ENCODE data around the gene GCH1.
"Not testable (repeated sequence)": the region's sequence is repeated elsewhere in the genome, so short reads cannot be mapped to it uniquely, and the experiment has no call there.

The GCH1 gene, protein sequence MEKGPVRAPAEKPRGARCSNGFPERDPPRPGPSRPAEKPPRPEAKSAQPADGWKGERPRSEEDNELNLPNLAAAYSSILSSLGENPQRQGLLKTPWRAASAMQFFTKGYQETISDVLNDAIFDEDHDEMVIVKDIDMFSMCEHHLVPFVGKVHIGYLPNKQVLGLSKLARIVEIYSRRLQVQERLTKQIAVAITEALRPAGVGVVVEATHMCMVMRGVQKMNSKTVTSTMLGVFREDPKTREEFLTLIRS

DNA sequence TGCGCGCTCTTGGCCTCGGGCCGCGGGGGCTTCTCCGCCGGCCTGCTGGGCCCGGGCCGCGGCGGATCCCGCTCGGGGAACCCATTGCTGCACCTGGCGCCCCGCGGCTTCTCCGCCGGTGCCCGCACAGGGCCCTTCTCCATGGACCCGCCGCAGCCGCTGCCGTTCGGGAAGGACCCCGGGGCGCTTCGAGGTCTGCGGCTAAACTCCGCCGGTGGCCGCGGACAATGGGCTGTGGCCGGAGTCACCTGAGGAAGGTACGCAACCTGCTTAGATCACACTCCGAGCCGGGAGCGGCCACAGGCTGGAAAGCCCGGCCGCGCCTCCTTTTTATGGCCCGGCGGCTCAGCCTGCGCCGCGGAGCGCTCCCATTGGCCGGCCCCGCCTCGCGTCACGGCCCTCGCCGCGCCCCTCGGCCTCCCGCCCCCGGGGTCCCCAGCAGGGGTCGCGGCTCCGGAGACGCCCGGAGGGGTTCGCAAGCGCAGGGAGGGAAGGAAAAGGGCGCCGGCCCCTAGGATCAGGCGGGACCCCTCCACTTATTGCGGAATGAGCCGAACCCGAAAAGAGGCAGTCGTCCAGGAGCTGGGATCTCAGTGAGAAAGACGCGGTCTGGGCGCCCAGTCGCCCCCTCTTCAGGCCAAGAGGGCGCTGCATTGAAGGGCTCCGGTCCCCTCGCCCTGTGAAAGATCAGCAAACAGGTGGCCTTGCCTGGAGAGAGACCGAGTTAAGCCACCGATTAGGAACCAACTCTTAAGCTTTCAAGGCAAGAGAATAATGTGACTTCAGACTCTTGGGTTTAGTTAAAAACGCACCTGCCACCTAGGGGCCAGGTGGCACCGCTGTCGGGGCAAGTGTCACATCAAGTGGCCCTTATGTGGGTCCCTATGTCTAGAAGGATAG, at the start of gene GCH1:
TSS of gene GCH1 (minus strand) at position 306 of the 900 bp plus-strand sequence. CDS start at position 143, 163 bp downstream.
- peak; percentile 75 for DNase-seq (ENCODE audit: low spot score)

DNA sequence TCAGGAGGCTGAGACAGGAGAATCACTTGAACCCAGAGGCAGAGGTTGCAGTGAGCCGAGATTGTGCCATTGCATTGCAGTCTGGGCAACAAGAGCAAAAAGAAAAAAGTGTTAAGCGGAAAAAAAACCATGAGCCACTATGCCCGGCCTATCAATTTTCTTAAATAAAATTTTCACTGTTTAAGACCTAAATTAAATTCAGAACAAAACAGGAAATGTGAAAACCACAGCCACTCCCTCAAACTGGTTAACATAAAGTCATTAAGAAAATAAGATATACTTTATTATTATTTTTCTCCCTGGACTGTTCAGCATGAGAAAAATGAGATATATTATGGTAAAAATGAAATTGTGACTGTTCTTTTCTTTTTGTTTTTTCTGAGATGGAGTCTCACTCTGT, 44.6 kb upstream of the GCH1 start:
- no peak for DNase-seq (ENCODE audit: low spot score)

DNA sequence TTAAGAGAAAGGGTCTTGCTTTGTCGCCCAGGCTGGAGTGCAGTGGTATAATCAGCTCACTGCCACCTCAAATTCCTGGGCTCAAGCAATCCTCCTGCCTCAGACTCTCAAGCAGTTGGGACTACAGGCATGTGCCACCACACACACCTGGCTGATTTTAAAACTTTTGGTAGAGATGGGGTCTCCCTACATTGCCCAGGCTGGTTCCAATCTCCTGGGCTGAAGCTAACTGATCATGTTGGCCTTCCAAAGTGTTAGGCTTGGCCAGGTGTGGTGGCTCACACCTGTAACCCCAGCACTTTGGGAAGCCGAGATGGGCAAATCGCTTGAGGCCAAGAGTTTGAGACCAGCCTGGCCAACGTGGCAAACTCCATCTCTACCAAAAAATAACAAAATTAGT, 43.9 kb upstream of the GCH1 start:
- no peak for DNase-seq (ENCODE audit: low spot score)

DNA sequence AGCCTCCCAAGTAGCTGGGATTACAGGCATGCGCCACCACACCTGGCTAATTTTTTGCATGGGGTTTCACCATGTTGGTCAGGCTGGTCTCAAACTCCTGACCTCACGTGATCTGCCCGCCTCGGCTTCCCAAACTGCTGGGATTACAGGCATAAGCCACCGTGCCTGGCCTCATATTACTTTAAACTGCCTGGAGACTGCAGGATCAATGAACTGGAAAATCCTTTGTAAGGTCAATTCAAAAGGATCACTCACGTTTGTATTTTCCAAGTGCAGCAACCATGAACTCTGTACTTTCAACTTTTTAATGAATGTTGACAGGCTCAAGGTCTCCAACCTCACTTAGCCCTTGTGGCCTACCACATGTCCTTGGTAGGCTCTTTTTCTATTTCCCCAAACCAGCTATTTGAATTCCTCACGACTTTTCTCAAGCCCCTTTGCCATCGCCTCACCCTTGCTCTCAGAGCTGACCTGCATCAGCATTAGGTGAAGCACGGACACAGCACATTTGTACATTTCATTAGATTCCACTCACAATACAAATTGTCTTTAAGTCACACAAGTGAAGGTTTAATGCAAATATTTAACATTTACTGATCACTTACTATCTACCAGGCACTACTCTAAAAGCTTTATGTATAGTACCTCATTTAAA, 42.2 kb upstream of the GCH1 start:
- no peak for DNase-seq (ENCODE audit: low spot score)

DNA sequence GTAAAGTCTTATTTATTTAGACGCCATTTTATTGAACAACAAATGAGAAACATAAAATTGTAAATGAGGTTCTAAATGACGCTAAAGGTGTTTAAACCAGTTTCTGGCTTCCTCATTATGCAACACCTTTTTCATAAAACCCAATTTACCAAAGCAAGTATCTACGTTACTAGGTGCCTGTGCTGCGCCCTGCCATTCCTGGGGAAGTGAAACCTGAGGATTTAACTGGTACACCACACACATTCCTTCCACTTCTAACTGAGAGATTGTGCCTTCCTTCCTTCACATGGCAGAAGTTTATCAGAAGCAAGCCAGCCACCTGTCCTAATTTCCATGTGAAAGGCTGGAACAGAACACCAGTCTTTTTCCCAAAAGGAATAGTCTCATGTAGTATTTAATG, 40.3 kb upstream of the GCH1 start:
- DNase-seq (ENCODE audit: low spot score): no peak

DNA sequence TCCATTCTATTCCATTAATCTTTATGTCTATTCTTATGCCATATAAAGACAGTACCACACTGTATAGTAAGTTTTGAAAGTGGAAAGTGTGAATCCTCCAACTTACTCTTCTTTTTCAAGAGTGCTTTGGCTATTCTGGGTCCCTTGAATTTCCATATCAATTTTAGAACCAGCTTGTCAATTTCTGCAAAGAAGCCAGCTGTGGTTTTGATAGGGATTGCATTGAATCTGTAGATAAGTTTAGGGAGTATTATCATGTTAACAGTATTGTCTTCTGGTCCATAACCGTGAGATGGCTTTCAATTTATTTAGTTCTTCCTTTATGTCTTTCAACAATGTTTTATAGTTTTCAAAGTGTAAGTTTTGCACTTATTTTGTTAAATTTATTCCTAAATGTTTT, 34.2 kb upstream of the GCH1 start:
- no peak for DNase-seq (ENCODE audit: low spot score)

DNA sequence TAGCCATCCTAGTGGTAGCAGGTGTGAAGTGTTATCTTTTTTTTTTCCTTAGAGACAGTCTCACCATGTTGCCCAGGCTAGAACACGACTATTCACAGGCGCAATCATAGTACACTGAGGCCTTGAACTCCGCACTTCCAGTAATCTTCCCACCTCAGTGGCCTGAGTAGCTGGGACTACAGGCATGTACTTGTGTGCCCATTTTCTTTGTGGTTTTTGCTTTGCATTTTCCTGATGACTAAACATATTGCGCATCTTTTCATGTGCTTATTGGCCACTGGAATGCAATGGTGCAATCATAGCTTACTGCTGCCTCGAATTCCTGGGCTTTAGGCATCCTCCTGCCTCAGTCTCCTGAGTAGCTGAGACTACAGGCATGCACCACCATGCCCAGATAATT, 33.3 kb upstream of the GCH1 start:
- no peak for DNase-seq (ENCODE audit: low spot score)

DNA sequence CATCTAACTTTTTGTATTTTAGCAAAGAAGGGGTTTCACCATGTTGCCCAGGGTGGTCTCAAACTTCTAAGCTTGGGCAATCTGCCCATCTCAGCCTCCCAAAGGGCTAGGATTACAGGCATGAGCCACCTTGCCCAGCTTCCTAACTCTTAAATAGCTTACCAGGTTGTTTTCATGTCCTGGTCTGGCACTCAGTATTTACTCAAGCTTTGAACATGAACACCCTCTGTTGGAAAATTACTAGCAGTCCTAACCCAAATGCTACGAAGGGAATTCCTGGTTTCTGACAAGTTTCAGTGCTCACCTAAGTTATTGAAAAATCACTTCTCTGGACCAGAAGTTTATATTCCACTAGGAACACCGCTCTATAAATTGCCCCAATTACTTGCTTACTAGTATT, 32.5 kb upstream of the GCH1 start:
- DNase-seq (ENCODE audit: low spot score): no peak

DNA sequence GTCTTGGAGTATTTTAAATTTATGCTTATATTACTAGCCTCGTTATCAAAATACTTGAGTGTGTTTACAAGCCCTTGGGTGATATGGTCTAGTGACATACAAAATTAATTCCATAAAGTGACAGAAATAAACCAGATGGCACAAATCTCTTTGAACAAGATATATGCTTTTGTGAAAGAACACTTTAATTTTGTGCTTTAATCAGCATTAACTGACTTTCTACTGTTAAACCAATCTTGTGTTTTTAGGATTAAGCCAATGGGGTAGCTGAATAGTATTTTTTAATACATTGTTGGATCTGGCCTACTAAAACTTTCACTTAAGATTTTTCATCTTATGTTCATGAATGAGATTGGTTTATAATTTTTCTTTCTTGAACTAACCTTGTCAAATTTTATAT, 30.4 kb upstream of the GCH1 start:
- no peak for DNase-seq (ENCODE audit: low spot score)

DNA sequence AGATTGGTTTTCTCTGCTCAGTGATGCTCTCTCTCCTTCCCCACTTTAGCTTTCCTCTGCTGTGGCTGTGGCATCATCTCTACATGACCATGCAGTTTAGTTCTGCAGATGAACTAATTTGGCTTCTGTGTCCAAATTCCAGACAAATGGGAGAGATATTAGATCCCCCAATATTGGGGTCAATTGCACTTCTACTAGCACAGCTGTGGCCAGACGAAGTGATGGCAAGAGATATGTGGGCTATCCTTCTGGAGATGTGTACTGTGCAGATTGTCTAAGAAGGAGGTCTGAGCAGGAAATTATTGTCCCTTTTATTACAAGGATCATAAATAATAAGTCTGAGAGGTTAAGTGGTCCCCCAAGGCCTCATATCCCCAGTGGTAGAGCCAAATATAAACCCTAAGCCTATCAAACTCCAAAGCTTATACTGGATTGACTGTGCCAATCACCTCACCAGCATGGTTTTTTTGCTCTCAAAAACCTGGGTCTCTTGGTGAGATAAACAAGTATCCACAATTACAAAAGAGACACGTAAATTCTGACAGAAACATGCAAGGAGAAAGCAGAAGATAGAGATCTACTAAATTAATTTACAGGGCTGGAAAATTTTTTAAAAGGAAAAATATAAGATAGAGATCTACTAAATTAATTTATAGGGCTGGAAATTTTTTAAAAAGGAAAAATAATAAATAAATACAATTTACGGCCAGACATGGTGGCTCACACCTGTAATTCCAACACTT, 29.1 kb upstream of the GCH1 start:
- no peak for DNase-seq (ENCODE audit: low spot score)

DNA sequence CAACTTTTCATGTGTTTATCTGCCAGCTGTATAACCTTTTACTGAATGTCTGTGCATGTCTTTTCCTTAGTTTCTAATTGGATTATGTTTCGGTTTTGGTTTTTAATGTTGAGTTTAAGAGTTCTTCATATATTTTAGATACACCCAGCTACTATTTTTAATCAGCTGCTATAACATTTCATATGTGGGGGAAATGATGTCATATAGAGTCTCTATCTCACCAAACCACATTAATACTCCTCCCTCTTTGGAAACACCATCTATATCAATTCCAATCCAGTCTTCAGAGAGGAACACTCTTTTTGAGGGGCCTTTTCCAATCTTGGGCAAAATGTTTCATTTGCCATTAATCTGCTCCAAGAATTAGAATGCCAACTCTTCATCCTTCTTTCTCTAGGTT, 28.5 kb upstream of the GCH1 start:
- DNase-seq (ENCODE audit: low spot score): no peak

DNA sequence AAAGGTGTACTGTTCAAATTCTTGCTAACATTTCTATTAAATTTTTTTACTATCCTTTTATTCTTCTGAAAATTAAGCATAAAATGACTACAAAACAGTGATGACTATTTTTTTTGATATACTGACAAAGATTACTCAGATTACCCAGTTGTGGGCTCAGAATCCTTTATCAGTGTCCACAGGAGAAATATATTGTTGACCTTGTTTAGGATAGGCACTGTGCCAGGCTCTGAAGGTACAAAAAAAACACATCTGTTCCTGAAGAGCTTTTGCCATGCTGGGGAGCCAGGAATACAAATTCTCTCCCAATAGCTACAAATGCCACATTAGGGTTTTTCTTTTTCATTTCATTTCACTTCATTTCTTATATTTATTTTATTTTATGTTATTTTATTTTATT, 26.9 kb upstream of the GCH1 start:
- DNase-seq (ENCODE audit: low spot score): no peak

DNA sequence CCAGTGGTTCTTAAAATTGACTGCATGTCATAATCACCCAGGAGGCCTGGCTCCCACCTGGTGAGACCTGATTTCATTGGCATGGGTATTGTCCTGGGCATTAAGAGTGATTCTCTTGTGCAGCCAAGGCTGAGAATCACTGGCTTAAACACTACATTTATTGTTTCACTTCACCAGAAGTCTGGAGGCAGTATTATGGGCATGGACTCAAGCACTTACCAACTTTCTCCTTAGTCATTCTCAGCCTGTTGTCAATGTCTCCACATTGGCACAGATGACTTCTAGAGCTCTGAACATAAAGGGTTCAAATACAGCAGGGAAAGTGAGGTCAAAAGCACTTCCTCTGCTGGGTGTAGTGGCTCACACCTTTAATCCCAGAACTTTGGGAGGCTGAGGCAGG, 25.6 kb upstream of the GCH1 start:
- DNase-seq (ENCODE audit: low spot score): no peak

DNA sequence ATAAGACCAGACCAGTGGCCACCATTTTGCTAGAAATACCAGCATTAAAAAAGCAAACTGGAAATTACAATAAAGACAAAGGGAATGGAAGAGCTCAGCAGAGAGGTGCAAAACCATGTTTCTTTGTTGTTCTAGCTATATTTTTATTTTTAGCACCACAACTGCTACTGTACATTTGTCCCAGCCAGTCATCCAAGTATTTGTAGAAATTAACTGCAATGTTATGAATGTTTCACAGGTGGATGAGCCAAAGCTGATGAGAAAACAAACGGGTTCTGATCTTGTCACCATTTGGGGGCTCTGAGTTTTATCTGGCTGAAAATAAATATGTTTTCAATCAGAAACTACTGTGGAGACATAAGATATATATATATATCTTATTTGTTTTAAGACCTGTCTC, 24.9 kb upstream of the GCH1 start:
- no peak for DNase-seq (ENCODE audit: low spot score)

DNA sequence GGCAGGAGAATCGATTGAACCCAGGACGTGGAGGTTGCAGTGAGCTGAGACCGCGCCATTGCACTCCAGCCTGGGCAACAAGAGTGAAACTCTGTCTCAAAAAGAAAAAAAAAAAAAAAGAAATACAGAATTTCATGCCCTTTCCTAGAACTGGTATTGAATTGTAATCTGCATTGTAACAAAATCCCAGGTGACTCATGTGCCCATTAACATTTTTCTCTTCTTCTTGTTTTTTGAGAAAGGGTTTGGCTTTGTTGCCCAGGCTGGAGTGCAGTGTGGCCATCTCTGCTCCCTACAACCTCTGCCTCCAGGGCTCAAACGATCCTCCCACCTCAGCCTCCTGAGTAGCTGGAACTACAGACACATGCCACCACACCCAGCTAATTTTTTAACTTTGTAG, 23.9 kb upstream of the GCH1 start:
- DNase-seq (ENCODE audit: low spot score): not testable (repeated sequence)

DNA sequence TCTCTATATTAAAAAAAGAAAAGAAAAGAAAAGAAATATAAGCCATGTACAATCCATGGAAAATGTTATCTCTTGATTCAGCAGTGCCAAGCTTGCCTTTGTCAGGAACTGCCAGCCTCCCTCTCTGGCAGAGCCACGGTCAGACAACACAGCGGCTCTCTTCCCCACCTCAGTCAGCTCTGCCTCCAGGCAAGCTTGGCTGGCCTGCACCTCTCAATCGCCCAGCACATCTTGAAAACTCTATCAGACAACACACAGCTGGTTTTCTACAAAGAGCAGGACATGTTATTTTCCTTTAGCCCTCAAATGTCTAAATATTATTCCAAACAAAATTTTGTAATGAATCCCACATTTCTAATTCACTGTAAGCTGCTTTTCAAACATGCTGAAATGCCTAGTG, 20.0 kb upstream of the GCH1 start:
- DNase-seq (ENCODE audit: low spot score): no peak

DNA sequence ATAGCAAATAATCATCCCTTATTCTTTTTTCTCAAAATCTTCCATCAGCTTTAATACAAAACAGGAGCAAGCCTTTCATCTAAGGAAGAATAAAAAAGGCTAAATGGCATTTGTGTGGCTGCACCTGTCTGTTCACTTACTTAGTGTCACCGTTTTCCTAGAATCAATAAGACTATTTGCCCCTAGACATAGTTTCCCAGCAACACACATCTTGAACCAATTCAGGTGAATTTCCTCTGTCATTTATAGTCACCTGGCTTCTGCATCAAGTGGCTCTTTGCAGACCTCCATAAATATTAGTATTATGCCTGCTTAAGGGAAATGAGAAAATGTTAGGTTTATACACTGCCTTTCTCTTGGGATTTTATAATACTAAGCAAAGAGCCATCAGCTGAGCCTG, 17.4 kb upstream of the GCH1 start:
- no peak for DNase-seq (ENCODE audit: low spot score)

DNA sequence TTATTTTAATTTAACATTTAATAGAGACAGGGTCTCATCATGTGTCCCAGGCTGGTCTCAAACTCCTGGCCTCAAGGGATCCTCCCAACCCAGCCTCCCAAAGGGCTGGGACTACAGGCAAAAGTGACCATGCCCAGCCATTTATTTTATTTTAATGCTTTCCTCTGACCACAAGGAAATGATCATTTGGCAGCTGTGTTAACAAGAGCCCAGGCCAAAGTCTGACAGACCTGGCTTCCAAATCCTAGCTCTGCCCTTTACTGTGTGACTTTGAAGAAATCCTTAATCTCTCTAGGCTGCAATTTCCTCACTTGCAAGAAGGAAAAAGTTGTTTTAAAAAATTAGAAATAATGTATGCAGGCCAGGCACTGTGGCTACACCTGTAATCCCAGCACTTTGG, 16.7 kb upstream of the GCH1 start:
- DNase-seq (ENCODE audit: low spot score): no peak

DNA sequence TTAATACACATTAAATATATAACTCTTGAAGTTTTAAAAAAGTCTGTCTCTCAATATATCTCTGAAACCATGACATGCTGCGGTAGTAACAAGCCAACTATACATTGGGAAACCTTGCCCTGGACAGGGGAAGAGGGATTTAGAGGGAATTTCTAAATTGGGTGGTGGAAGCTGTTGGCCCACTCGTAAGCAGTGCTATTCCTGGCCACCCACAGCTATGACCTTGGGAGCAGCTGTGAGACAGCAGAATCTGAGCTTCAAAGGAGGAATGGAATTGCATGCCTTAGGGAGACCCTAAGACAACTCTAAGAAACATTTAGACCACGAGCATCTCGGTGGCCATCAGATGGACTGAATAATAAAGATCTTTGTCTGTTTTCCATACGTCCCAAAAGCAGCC, 15.8 kb upstream of the GCH1 start:
- no peak for DNase-seq (ENCODE audit: low spot score)

DNA sequence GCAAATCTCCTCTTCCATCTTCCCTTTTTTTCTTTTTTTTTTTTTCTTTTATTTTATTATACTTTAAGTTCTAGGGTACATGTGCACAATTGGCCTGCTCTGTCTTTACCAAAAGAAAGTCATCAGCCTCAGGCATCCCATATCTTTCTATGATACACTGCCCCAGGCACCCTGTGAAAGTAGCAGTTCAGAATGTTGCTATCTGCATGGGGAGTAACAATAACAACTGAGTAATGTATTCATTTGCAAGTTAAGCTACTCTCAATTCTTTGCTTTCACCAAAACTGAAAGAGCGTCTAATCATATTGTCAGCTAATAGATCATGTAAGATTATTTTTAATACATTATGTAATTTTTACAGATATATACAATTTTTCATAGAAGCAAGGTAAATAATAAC, 13.5 kb upstream of the GCH1 start:
- no peak for DNase-seq (ENCODE audit: low spot score)

DNA sequence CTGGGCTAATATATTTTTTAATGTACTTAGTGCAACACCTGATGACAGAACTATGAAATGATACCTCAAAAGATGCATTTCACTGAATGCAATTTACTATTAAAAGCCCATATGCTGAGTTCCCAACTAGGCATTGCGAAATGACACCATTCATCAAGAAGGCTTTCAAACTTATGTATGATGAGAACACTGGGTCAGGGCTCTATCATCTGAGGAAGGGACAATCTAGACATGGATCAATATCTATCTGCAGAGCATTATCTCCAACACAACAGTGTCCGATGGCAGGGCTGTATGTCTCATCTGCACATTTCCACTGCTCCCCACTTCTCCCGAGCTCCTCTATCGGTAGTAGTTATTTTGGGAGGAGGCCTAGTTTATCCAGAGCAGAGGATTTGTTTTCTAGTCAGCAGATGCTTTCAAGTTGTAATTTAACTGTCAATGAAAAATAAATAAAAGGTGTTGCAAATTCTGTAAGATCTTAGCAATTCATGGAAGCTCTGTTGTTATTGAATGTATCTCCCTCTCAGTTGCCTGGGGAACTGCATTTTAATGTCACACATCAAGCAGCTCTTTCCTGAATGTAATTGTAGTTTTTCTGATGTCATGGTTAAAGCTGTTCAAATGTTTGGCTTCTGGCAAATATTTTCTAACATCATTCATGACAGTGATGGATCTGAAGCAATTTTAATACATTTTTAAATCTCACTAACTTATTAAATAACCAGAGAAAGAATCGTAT, 7.4 kb upstream of the GCH1 start:
- DNase-seq (ENCODE audit: low spot score): no peak

DNA sequence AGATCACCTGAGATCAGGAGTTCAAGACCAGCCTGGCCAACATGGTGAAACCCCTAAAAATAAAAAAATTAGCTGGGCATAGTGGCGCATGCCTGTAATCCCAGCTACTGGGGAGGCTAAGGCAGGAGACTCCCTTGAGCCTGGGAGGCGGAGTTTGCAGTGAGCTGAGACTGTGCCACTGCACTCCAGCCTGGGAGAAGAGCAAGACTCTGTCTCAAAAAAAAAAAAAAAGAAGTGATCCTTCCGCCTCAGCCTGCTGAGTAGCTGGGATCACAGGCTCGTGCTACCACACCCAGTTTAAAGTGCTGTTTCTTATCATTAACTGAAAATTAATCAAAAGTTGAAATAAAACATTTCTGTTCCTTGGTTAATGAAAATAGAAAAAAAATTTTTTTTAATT, 6.3 kb upstream of the GCH1 start:
- DNase-seq (ENCODE audit: low spot score): not testable (repeated sequence)

Data from NAMALWA (cell line).